ENCODE results near the gene NFU1. TPM values are rescaled to one million over a fixed set of nuclear protein-coding genes. Genes with fewer than 3 reads are reported as not detected.

NFU1 gene
- total RNA-seq, 1 experiment from 2014 or later, result 35.1 TPM

DNA sequence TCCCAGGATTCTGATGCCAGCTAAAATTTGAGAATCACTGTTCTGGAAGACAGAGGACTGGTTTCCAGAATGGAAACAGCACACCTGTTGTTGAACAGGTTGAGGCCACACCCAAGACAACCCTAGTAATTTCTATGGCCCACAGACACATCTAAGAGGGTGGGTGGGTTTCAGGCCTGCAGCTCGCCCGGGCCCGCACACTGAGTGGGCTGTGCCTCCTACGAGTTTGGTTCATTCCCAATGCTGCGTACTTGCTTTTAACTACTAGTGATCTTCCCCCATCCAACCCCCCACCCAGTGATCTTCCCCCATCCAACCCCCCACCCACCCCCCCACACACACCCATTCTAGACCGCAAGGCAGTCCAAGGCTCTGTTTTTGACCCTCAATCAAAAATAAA lies 1.3 kb upstream of the NFU1 start:
- no peak for DNase-seq
- Histone ChIP-seq H3K27ac (no peak overlapping the region), H3K9me2 (ENCODE audit: insufficient read depth) (no peaks in the 10 kb centered on the region), H3K36me3 (ENCODE audit: low read depth) (no peaks in the 10 kb centered on the region), H3K9me3 (ENCODE audit: insufficient read depth, low read depth) (peaks cover 5% of the 10 kb centered on the region; the same call in 1 of the 2 replicates), H3F3A (ENCODE audit: insufficient read depth, low read depth) (peaks cover 13% of the 10 kb centered on the region; the same call in 1 of the 2 replicates), H3K79me2 (ENCODE audit: low read depth) (peaks cover 19% of the 10 kb centered on the region), H4K20me1 (ENCODE audit: insufficient read depth) (no peaks in the 10 kb centered on the region), H3K4me2 (no peak overlapping the region), H3K4me1 (replicated peaks; ENCODE audit: insufficient read depth) (peaks cover 15% of the 10 kb centered on the region), H3K4me3 (no peak overlapping the region), H3K27me3 (ENCODE audit: insufficient read depth, low read depth) (no peaks in the 10 kb centered on the region), H2AFZ (no peak overlapping the region)
- no TSS peak for BruUV-seq (replicated peaks)
- intact Hi-C loops (cut with micrococcal nuclease; ENCODE audit: unreplicated experiment), result no loop called here
- ChIA-PET CTCF (no interaction called here), POLR2A (ENCODE audit: unreplicated experiment) (no interaction called here)
- TF ChIP-seq, protein P1, sequence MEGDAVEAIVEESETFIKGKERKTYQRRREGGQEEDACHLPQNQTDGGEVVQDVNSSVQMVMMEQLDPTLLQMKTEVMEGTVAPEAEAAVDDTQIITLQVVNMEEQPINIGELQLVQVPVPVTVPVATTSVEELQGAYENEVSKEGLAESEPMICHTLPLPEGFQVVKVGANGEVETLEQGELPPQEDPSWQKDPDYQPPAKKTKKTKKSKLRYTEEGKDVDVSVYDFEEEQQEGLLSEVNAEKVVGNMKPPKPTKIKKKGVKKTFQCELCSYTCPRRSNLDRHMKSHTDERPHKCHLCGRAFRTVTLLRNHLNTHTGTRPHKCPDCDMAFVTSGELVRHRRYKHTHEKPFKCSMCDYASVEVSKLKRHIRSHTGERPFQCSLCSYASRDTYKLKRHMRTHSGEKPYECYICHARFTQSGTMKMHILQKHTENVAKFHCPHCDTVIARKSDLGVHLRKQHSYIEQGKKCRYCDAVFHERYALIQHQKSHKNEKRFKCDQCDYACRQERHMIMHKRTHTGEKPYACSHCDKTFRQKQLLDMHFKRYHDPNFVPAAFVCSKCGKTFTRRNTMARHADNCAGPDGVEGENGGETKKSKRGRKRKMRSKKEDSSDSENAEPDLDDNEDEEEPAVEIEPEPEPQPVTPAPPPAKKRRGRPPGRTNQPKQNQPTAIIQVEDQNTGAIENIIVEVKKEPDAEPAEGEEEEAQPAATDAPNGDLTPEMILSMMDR (conservative IDR thresholded peaks at IDR 0.05), result no peak
- TF ChIP-seq EZH2 (IDR thresholded peaks at IDR 0.05; ENCODE audit: low read depth), result no peak

DNA sequence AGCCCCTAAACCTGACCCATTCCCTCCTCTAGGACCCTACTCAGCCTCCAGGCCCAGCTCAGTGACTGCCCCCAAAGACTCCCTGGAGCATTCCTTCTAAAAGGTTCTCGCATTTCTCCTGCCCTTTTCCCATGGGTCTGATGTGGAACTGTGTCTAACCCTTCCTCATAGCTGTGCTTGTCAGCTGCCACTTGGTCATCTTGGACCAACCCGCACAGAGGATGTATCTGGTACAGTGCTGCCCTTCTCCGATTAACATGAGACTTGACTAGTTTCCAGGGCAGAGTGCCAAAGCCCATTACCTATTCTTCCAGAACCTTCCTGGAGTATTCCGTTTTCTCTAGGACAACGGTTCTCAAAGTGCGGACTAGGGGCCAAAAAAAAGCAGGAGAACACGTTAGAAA lies 518 bp upstream of the NFU1 start:
- POLR2A ChIA-PET (ENCODE audit: unreplicated experiment), result no interaction called here
- H3K9me2 ChIP-seq (ENCODE audit: insufficient read depth), result no peaks in the 10 kb centered on the region
- CTCF ChIA-PET, result no interaction called here
- H3K27me3 ChIP-seq (ENCODE audit: insufficient read depth, low read depth), result no peaks in the 10 kb centered on the region
- H3K9me3 ChIP-seq (ENCODE audit: insufficient read depth, low read depth), result peaks cover 5% of the 10 kb centered on the region; the same call in 1 of the 2 replicates
- peak overlapping the region; percentile 80 for H3K4me3 ChIP-seq
- intact Hi-C loops (cut with micrococcal nuclease; ENCODE audit: unreplicated experiment), result loop anchor here (1.0 kb wide), 1 partner anchor 277 kb away; no protein-coding TSS in a partner anchor
- no peak for DNase-seq
- peaks cover 19% of the 10 kb centered on the region for H3K79me2 ChIP-seq (ENCODE audit: low read depth)
- peak overlapping the region; percentile 56 for H3K27ac ChIP-seq
- no peaks in the 10 kb centered on the region for H4K20me1 ChIP-seq (ENCODE audit: insufficient read depth)
- H3K4me2 ChIP-seq, result peak overlapping the region; percentile 94
- TSS peak; percentile 88 for BruUV-seq (replicated peaks)
- H3K4me1 ChIP-seq (replicated peaks; ENCODE audit: insufficient read depth), result peaks cover 15% of the 10 kb centered on the region
- TF ChIP-seq, protein P1 (conservative IDR thresholded peaks at IDR 0.05), result no peak
- TF ChIP-seq EZH2 (IDR thresholded peaks at IDR 0.05; ENCODE audit: low read depth), result no peak
- peak overlapping the region; percentile 92 for H2AFZ ChIP-seq
- peaks cover 13% of the 10 kb centered on the region; the same call in 1 of the 2 replicates for H3F3A ChIP-seq (ENCODE audit: insufficient read depth, low read depth)
- no peaks in the 10 kb centered on the region for H3K36me3 ChIP-seq (ENCODE audit: low read depth)

DNA sequence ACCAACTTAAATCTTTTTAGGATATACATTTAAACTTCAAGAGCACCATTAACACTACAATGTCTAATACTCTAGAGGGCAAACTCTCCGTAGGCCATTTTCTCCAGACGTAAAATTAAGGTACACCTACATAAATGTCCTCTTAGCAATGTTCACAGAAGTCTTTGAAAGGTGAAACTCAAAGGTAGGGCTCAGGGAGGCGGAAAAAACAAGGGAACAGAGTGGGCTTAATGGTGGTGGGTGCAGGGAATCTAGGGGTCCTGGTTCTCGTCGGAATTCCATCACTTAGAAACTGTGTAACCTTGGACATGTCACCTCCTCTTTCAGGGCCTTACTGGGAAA lies 668 bp downstream of the NFU1 start:
- no peaks in the 10 kb centered on the region for H4K20me1 ChIP-seq (ENCODE audit: insufficient read depth)
- POLR2A ChIA-PET (ENCODE audit: unreplicated experiment), result interaction anchor here (0.6 to 0.7 kb wide), 4 partner anchors 39 to 208 kb away, joined by 3 to 20 read pairs (median 5); no protein-coding TSS in a partner anchor
- H3K36me3 ChIP-seq (ENCODE audit: low read depth), result no peaks in the 10 kb centered on the region
- H3K27ac ChIP-seq, result peak overlapping the region; percentile 56
- peaks cover 15% of the 10 kb centered on the region for H3K4me1 ChIP-seq (replicated peaks; ENCODE audit: insufficient read depth)
- peak overlapping the region; percentile 94 for H3K4me2 ChIP-seq
- H3K79me2 ChIP-seq (ENCODE audit: low read depth), result peaks cover 19% of the 10 kb centered on the region
- H3K27me3 ChIP-seq (ENCODE audit: insufficient read depth, low read depth), result no peaks in the 10 kb centered on the region
- peaks cover 13% of the 10 kb centered on the region; the same call in 1 of the 2 replicates for H3F3A ChIP-seq (ENCODE audit: insufficient read depth, low read depth)
- H3K9me2 ChIP-seq (ENCODE audit: insufficient read depth), result no peaks in the 10 kb centered on the region
- no peak for DNase-seq
- no TSS peak for BruUV-seq (replicated peaks)
- peaks cover 5% of the 10 kb centered on the region; the same call in 1 of the 2 replicates for H3K9me3 ChIP-seq (ENCODE audit: insufficient read depth, low read depth)
- H3K4me3 ChIP-seq, result peak overlapping the region; percentile 80
- CTCF ChIA-PET, result no interaction called here
- intact Hi-C loops (cut with micrococcal nuclease; ENCODE audit: unreplicated experiment), result no loop called here
- H2AFZ ChIP-seq, result peak overlapping the region; percentile 92
- TF ChIP-seq, protein P1 (conservative IDR thresholded peaks at IDR 0.05), result no peak
- no peak for TF ChIP-seq EZH2 (IDR thresholded peaks at IDR 0.05; ENCODE audit: low read depth)

Measured in PC-9 (cell line).